ENCODE results near the gene LRRC47.

Gene LRRC47

DNA sequence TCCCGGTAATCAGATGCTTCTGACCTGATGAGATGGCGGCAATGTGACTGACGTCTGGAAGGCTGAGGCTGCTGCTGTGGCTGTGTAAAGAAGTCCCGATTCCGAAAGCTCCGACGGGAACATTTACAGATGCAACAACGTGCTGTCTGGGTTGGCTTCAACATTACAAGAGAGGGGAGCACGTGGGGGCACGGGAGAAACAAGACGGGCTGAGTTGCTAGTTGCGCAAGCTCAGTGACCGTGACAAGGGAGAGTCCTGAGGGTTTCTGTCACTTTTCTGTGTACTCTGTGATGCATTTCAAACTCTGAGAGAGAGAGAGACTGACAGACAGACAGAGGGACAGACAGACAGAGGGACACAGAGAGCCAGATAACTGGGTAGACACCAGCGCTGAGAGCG, 25.6 kb upstream of the LRRC47 start:
- FAIRE-seq: no peak

DNA sequence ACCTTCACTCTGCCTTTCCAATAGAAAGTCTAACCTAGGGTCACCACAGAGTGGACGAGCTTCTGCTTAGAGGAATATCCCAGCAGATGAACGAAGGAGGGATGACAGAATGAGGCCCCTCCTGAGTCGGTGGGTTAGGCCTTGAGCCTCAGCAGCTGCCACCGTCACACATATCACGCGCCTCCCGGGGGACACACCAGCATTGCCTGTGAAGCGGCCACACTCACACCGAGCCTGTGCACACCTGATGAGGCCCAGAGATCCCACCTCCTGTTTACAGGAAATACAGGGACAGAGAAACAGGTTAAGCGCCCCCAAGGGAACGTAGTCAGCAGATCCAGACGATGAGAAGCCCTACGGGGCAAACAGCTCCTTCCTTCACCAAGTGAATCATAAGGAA, 25.1 kb upstream of the LRRC47 start:
- DNase-seq (ENCODE audit: insufficient read length, low spot score) (no peak), FAIRE-seq (no peak)

More for the DNA sequence above, 25.6 kb upstream of the LRRC47 start:
- TF ChIP-seq, protein P1, sequence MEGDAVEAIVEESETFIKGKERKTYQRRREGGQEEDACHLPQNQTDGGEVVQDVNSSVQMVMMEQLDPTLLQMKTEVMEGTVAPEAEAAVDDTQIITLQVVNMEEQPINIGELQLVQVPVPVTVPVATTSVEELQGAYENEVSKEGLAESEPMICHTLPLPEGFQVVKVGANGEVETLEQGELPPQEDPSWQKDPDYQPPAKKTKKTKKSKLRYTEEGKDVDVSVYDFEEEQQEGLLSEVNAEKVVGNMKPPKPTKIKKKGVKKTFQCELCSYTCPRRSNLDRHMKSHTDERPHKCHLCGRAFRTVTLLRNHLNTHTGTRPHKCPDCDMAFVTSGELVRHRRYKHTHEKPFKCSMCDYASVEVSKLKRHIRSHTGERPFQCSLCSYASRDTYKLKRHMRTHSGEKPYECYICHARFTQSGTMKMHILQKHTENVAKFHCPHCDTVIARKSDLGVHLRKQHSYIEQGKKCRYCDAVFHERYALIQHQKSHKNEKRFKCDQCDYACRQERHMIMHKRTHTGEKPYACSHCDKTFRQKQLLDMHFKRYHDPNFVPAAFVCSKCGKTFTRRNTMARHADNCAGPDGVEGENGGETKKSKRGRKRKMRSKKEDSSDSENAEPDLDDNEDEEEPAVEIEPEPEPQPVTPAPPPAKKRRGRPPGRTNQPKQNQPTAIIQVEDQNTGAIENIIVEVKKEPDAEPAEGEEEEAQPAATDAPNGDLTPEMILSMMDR (IDR thresholded peaks at IDR 0.05; ENCODE audit: insufficient read depth, missing control alignments): no peak
- no peak for DNase-seq (ENCODE audit: insufficient read length, low spot score)

DNA sequence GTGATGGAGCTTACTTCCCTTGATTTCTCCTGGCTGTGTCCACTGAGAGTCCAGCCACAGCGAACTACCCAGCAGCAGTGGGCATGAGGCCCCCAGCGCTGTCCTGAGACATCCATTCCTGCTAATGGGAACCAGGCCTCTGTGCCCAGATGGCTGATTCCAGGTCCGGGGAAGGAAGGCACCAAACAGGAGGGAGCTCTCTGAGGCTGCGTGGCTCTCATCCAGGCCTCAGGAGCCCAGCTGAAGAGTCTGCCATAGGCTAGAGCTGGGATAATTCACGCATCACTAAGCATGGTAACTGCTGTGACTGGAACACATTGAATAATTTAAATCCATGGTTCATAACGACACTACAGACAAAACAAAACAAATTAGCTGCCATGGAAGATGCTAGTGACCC, 24.7 kb upstream of the LRRC47 start:
- DNase-seq (ENCODE audit: insufficient read length, low spot score) (peak; percentile 27), FAIRE-seq (no peak)
- TF ChIP-seq, protein P1 (IDR thresholded peaks at IDR 0.05; ENCODE audit: insufficient read depth, missing control alignments): no peak

More for the DNA sequence above, 25.1 kb upstream of the LRRC47 start:
- TF ChIP-seq, protein P1 (IDR thresholded peaks at IDR 0.05; ENCODE audit: insufficient read depth, missing control alignments): no peak

- FAIRE-seq (no peak), DNase-seq (ENCODE audit: insufficient read length, low spot score) (no peak)
- TF ChIP-seq, protein P1 (IDR thresholded peaks at IDR 0.05; ENCODE audit: insufficient read depth, missing control alignments): no peak
Observed at GRCh38 chr1:3820316-3820715, 24.0 kb upstream of the LRRC47 start.

GRCh38 chr1:3819771-3820200, 23.5 kb upstream of the LRRC47 start:
- FAIRE-seq (no peak), DNase-seq (ENCODE audit: insufficient read length, low spot score) (no peak)
- TF ChIP-seq, protein P1 (IDR thresholded peaks at IDR 0.05; ENCODE audit: insufficient read depth, missing control alignments): no peak

GRCh38 chr1:3817821-3818597, 21.7 kb upstream of the LRRC47 start:
- TF ChIP-seq, protein P1 (IDR thresholded peaks at IDR 0.05; ENCODE audit: insufficient read depth, missing control alignments): no peak
- DNase-seq (ENCODE audit: insufficient read length, low spot score) (no peak), FAIRE-seq (no peak)

- no peak for FAIRE-seq
- DNase-seq (ENCODE audit: insufficient read length, low spot score): no peak
- TF ChIP-seq, protein P1 (IDR thresholded peaks at IDR 0.05; ENCODE audit: insufficient read depth, missing control alignments): no peak
Observed at GRCh38 chr1:3817138-3817740, 20.9 kb upstream of the LRRC47 start.

Data from D721Med (cell line).